Retinal pigment epithelial cell (primary cell): ENCODE data around the gene NSG2.

Experiments used
- DNase-seq: peaks from one replicate; pipeline ENCODE4 v3.0.0-alpha.2; 2010; ENCODE audit warnings: low read depth
- H3K4me3 ChIP-seq: 2 replicates; pipeline ENCODE4 v1.5.1; 2011; ENCODE audit warnings: mild to moderate bottlenecking, low read length, control low read depth, moderate library complexity
- TF ChIP-seq, protein P1 (sequence below): conservative IDR thresholded peaks from 2 replicates; pipeline ENCODE4 v1.5.1; 2011; ENCODE audit warnings: low read depth, low read length, control low read depth, inconsistent platforms

NSG2 gene

DNA sequence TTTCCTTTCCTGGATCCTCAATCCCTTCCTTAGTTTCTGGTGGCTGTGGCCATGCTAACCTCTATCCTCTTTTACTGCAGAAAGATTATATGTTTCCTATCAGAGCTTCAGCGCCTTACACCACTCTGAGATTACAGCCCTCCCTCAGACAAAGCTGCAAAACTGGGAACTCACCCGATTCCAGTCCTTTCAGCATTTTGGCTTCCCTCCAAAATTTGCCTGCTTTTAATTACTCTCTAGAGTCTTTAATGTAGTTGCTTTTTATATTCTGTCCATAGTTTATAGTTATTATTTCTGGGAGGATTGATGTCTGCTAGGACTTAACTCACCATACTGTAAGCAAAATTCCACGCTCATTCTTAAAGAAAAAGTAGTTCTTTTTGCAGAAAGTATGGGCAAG, 110.2 kb downstream of the NSG2 start:
- TF ChIP-seq, protein P1, sequence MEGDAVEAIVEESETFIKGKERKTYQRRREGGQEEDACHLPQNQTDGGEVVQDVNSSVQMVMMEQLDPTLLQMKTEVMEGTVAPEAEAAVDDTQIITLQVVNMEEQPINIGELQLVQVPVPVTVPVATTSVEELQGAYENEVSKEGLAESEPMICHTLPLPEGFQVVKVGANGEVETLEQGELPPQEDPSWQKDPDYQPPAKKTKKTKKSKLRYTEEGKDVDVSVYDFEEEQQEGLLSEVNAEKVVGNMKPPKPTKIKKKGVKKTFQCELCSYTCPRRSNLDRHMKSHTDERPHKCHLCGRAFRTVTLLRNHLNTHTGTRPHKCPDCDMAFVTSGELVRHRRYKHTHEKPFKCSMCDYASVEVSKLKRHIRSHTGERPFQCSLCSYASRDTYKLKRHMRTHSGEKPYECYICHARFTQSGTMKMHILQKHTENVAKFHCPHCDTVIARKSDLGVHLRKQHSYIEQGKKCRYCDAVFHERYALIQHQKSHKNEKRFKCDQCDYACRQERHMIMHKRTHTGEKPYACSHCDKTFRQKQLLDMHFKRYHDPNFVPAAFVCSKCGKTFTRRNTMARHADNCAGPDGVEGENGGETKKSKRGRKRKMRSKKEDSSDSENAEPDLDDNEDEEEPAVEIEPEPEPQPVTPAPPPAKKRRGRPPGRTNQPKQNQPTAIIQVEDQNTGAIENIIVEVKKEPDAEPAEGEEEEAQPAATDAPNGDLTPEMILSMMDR, result no peak
- DNase-seq, result no peak
- no peak overlapping the region for H3K4me3 ChIP-seq

GRCh38 chr5:174157048-174157447, 111.5 kb downstream of the NSG2 start:
- no peak overlapping the region for H3K4me3 ChIP-seq
- DNase-seq, result no peak
- TF ChIP-seq, protein P1, result no peak
